HepG2 (cell line): Measurements from ENCODE around the gene HEYL. TPM values are rescaled to one million over a fixed set of nuclear protein-coding genes. Genes with fewer than 3 reads are reported as not detected.

Experiments used
- ASH2L ChIP-seq: fragments of 300-600, 200-600 bp; sonication (generic); IDR thresholded peaks from 2 replicates; pipeline ENCODE4 v1.7.0; 2017; ENCODE audit warnings: low read depth, mild to moderate bottlenecking, moderate library complexity, mixed read lengths, low read length; ENCODE audit not compliant: insufficient read length
- ETV5 ChIP-seq: IDR thresholded peaks from 2 replicates; pipeline ENCODE4 v1.6.1; 2018; ENCODE audit warnings: missing biosample characterization, missing genetic modification reagents, inconsistent platforms, borderline replicate concordance
- HDAC1 ChIP-seq: sonication (generic); formaldehyde crosslinking; IDR thresholded peaks from 2 replicates; pipeline ENCODE4 v1.5.1; 2020; ENCODE audit warnings: mild to moderate bottlenecking, missing genetic modification reagents
- MXI1 ChIP-seq: IDR thresholded peaks from 3 replicates; pipeline ENCODE4 v1.6.1; 2012; ENCODE audit warnings: low read depth, low read length, inconsistent platforms, borderline replicate concordance
- NFKB2 ChIP-seq: sonication (generic); formaldehyde crosslinking; IDR thresholded peaks from 2 replicates; pipeline ENCODE4 v1.4.0; 2020; ENCODE audit warnings: missing genetic modification reagents, borderline replicate concordance
- PAF1 ChIP-seq: IDR thresholded peaks from 2 replicates; pipeline ENCODE4 v1.6.1; 2016; ENCODE audit warnings: missing genetic modification reagents, missing compliant biosample characterization
- PHB2 ChIP-seq: fragments of 450-650 bp; IDR thresholded peaks from 2 replicates; pipeline ENCODE4 v1.6.1; 2018; ENCODE audit not compliant: partially characterized antibody
- RELA ChIP-seq: sonication (generic); formaldehyde crosslinking; IDR thresholded peaks from 2 replicates; pipeline ENCODE4 v1.4.0; 2020; ENCODE audit warnings: missing genetic modification reagents
- SIX1 ChIP-seq: sonication (generic); formaldehyde crosslinking; IDR thresholded peaks from 2 replicates; pipeline ENCODE4 v1.4.0; 2020; ENCODE audit warnings: missing genetic modification reagents, borderline replicate concordance
- SMAD1 ChIP-seq: sonication (generic); formaldehyde crosslinking; IDR thresholded peaks from 2 replicates; pipeline ENCODE4 v1.4.0; 2020; ENCODE audit warnings: missing genetic modification reagents, low read depth, mild to moderate bottlenecking, borderline replicate concordance
- SMAD9 ChIP-seq: sonication (generic); formaldehyde crosslinking; IDR thresholded peaks from 2 replicates; pipeline ENCODE4 v1.5.1; 2020; ENCODE audit warnings: mild to moderate bottlenecking, missing genetic modification reagents
- TMF1 ChIP-seq: sonication (generic); formaldehyde crosslinking; IDR thresholded peaks from 2 replicates; pipeline ENCODE4 v1.8.1; 2022; ENCODE audit warnings: low read depth, missing genetic modification reagents
- ZFP36L2 ChIP-seq: sonication (generic); formaldehyde crosslinking; IDR thresholded peaks from 2 replicates; pipeline ENCODE4 v1.4.0; 2020; ENCODE audit warnings: missing genetic modification reagents
- ZFP82 ChIP-seq: sonication (generic); formaldehyde crosslinking; IDR thresholded peaks from 2 replicates; pipeline ENCODE4 v1.5.1; 2020; ENCODE audit warnings: mild to moderate bottlenecking, missing genetic modification reagents, borderline replicate concordance
- ZKSCAN5 ChIP-seq: sonication (generic); formaldehyde crosslinking; IDR thresholded peaks from 2 replicates; pipeline ENCODE4 v1.5.1; 2020; ENCODE audit warnings: mild to moderate bottlenecking, missing genetic modification reagents
- ZNF101 ChIP-seq: sonication (generic); formaldehyde crosslinking; IDR thresholded peaks from 2 replicates; pipeline ENCODE4 v1.4.0; 2020; ENCODE audit warnings: mild to moderate bottlenecking, low read depth, missing genetic modification reagents, borderline replicate concordance
- ZNF136 ChIP-seq: sonication (generic); formaldehyde crosslinking; IDR thresholded peaks from 2 replicates; pipeline ENCODE4 v1.8.1; 2022; ENCODE audit warnings: low read depth, mild to moderate bottlenecking, moderate library complexity, missing genetic modification reagents
- ZNF282 ChIP-seq: fragments of 450-650 bp; IDR thresholded peaks from 2 replicates; pipeline ENCODE4 v1.6.1; 2018; ENCODE audit not compliant: partially characterized antibody
- ZNF549 ChIP-seq: sonication (generic); formaldehyde crosslinking; IDR thresholded peaks from 2 replicates; pipeline ENCODE4 v1.5.0; 2020; ENCODE audit warnings: missing genetic modification reagents
- ZNF550 ChIP-seq: sonication (generic); formaldehyde crosslinking; IDR thresholded peaks from 2 replicates; pipeline ENCODE4 v1.4.0; 2020; ENCODE audit warnings: mild to moderate bottlenecking, missing genetic modification reagents, borderline replicate concordance
- ZNF615 ChIP-seq: sonication (generic); formaldehyde crosslinking; IDR thresholded peaks from 2 replicates; pipeline ENCODE4 v1.5.0; 2020; ENCODE audit warnings: mild to moderate bottlenecking, missing genetic modification reagents, borderline replicate concordance
- ZNF746 ChIP-seq: sonication (generic); formaldehyde crosslinking; IDR thresholded peaks from 2 replicates; pipeline ENCODE4 v1.8.0; 2022; ENCODE audit warnings: mild to moderate bottlenecking, missing genetic modification reagents
- polyA plus RNA-seq, 8 experiments: library from polyadenylated mRNA; depleted of rRNA in 3 of 8; stranded (reverse) in 7 of 8; unstranded in 1 of 8; fragments of >200 nt; fragmentation: Illumina TruSeq in 4 of 8; extraction: Trizol in 4 of 8; gene quantifications; 2 replicates each; pipeline versions ENCODE4 v1.2.1 to v1.2.3, GENCODE V29; 2011 to 2016; ENCODE audit warnings: low read depth in 4 of 8, missing spikeins in 1 of 8, mixed read lengths in 1 of 8; ENCODE audit not compliant: insufficient read depth in 1 of 8
- total RNA-seq, 5 experiments: library from RNA; depleted of rRNA; stranded (reverse); fragments of >200 nt; fragmentation: Illumina TruSeq; extraction: Trizol; gene quantifications; 2 replicates each; pipeline ENCODE4 v1.2.3, GENCODE V29; 2016; ENCODE audit warnings: low read depth in 1 of 5
- TF ChIP-seq, protein P1 (sequence below): sonication (generic); formaldehyde crosslinking; IDR thresholded peaks from 2 replicates; pipeline ENCODE4; 2020; ENCODE audit warnings: missing genetic modification reagents, mild to moderate bottlenecking, borderline replicate concordance
- TF ChIP-seq, protein P2 (sequence below): sonication (generic); formaldehyde crosslinking; IDR thresholded peaks from 2 replicates; pipeline ENCODE4 v1.8.0; 2022; ENCODE audit warnings: mild to moderate bottlenecking, missing genetic modification reagents, moderate library complexity
- TF ChIP-seq, protein P3 (sequence below): IDR thresholded peaks from 2 replicates; pipeline ENCODE4 v1.6.1; 2016
- TF ChIP-seq, protein P4 (sequence below): IDR thresholded peaks from 2 replicates; pipeline ENCODE4 v1.6.1; 2016; ENCODE audit warnings: low read depth

HEYL gene
- total and polyA plus RNA-seq, 2 of the 13 experiments (the other 11 are each of a cell fraction or from before 2014, with no cell fraction given) = 0.03 to 0.04 TPM

DNA sequence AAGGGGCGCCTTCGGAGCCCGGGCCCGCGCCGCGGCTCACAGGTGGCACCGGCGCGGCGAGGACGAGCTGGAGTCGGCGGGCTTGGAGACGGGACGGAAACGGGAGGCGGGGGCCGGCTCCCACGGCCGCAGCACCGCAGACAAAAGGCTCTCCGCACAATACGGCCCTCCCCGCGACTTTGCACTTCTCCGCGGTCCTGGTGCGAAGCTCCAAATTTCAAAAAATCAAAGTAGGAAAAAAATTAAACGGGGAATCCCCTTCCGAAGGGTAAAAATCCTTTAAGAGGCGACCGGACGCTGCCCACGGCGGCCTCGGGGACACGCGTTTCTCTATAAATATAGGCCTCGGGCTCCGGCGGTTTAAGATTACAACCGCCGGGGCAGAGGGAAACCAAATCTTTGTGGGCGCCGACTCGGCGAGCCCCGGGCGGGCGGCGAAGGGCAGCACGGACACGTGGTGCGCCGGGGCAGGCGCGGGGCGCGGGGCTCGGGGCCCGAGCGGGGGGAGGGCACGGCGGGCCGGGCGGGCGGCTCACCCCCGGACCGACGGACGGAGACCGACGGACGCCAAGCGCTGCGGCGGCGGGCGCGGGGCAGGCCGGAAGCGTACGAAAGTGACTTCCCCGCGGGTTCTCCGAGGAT is 63.3 kb downstream of the HEYL start (continued):
- TF ChIP-seq ZFP82 (CRISPR knock-in tag) (peak; percentile 77; the same call in 1 of the 2 replicates), ZFP36L2 (CRISPR knock-in tag) (no peak), SMAD1 (CRISPR knock-in tag) (no peak), SMAD9 (CRISPR knock-in tag) (no peak), PAF1 (CRISPR knock-in tag) (no peak), ZNF550 (CRISPR knock-in tag) (no peak), ZKSCAN5 (CRISPR knock-in tag) (no peak), ZNF746 (no peak), SIX1 (CRISPR knock-in tag) (no peak), ZNF101 (no peak), MXI1 (no peak), ETV5 (peak; percentile 9; the same call in 1 of the 2 replicates), ZNF282 (no peak), HDAC1 (CRISPR knock-in tag) (0 out of 2 replicates have a peak, but pooled peaks have one; percentile 0), TMF1 (CRISPR knock-in tag) (peak; percentile 7; the same call in 1 of the 2 replicates), ZNF549 (no peak), RELA (CRISPR knock-in tag) (no peak), ZNF136 (CRISPR knock-in tag) (no peak), ASH2L (peak; percentile 17), ZNF615 (CRISPR knock-in tag) (no peak), PHB2 (no peak), NFKB2 (CRISPR knock-in tag) (0 out of 2 replicates have a peak, but pooled peaks have one; percentile 3)
- TF ChIP-seq, protein P1, sequence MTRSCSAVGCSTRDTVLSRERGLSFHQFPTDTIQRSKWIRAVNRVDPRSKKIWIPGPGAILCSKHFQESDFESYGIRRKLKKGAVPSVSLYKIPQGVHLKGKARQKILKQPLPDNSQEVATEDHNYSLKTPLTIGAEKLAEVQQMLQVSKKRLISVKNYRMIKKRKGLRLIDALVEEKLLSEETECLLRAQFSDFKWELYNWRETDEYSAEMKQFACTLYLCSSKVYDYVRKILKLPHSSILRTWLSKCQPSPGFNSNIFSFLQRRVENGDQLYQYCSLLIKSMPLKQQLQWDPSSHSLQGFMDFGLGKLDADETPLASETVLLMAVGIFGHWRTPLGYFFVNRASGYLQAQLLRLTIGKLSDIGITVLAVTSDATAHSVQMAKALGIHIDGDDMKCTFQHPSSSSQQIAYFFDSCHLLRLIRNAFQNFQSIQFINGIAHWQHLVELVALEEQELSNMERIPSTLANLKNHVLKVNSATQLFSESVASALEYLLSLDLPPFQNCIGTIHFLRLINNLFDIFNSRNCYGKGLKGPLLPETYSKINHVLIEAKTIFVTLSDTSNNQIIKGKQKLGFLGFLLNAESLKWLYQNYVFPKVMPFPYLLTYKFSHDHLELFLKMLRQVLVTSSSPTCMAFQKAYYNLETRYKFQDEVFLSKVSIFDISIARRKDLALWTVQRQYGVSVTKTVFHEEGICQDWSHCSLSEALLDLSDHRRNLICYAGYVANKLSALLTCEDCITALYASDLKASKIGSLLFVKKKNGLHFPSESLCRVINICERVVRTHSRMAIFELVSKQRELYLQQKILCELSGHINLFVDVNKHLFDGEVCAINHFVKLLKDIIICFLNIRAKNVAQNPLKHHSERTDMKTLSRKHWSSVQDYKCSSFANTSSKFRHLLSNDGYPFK (CRISPR knock-in tag) = no peak
- TF ChIP-seq, protein P2, sequence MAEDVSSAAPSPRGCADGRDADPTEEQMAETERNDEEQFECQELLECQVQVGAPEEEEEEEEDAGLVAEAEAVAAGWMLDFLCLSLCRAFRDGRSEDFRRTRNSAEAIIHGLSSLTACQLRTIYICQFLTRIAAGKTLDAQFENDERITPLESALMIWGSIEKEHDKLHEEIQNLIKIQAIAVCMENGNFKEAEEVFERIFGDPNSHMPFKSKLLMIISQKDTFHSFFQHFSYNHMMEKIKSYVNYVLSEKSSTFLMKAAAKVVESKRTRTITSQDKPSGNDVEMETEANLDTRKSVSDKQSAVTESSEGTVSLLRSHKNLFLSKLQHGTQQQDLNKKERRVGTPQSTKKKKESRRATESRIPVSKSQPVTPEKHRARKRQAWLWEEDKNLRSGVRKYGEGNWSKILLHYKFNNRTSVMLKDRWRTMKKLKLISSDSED (CRISPR knock-in tag) = no peak
- TF ChIP-seq, protein P3, sequence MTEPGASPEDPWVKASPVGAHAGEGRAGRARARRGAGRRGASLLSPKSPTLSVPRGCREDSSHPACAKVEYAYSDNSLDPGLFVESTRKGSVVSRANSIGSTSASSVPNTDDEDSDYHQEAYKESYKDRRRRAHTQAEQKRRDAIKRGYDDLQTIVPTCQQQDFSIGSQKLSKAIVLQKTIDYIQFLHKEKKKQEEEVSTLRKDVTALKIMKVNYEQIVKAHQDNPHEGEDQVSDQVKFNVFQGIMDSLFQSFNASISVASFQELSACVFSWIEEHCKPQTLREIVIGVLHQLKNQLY = no peak
- TF ChIP-seq, protein P4, sequence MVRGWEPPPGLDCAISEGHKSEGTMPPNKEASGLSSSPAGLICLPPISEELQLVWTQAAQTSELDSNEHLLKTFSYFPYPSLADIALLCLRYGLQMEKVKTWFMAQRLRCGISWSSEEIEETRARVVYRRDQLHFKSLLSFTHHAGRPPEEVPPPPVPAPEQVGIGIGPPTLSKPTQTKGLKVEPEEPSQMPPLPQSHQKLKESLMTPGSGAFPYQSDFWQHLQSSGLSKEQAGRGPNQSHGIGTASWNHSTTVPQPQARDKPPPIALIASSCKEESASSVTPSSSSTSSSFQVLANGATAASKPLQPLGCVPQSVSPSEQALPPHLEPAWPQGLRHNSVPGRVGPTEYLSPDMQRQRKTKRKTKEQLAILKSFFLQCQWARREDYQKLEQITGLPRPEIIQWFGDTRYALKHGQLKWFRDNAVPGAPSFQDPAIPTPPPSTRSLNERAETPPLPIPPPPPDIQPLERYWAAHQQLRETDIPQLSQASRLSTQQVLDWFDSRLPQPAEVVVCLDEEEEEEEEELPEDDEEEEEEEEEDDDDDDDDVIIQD (CRISPR knock-in tag) = no peak
